Non-pigmented ciliary epithelial cell (primary cell): ENCODE measurements around the gene PLEKHD1.
A peak's percentile ranks its signal among the peaks of the same experiment; 100 is the strongest.

ENCODE experiments used
- DNase-seq: peaks from one replicate; pipeline ENCODE4 v3.0.0-alpha.2; 2010; ENCODE audit warnings: low read depth

PLEKHD1 gene

DNA sequence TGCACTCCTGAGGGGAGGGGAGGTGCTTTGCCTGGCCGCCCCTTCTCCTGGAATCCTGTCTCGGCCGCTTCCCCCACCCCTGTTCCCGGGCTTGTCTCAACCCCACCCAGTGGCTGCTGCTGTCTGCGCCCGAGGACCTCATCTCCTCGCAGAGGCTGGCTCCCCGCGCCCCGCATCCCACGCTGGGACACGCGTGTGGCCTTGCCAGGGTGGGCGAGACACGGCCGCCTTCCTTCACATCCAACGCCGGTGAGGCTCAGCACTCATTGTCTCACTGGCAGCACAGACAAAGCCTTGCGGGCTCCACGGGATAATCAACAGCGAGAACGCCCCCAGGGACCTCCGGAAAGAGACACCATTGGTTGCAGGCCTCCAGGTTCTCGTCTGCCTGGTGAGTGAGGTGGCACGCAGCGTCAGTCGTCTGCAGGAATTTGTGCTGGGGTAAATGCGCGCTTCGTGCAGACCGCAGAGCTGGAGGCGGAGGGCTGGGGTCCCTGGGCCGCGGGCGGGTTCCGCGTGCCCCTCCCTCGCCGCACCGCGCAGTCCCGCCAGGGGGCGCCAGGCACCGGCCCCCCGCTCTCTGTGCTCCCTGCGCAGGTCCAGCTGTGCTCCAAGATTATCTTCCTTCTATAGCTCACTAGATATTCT lies 63.3 kb downstream of the PLEKHD1 start:
- no peak for DNase-seq

GRCh38 chr14:69548566-69548965 lies 64.0 kb downstream of the PLEKHD1 start:
- DNase-seq, result no peak

- no peak for DNase-seq
These were observed 67.0 kb downstream of the PLEKHD1 start for GRCh38 chr14:69551511-69551910.

GRCh38 chr14:69553252-69553651 lies 68.7 kb downstream of the PLEKHD1 start:
- peak; percentile 57 for DNase-seq

- DNase-seq, result no peak
These were observed 70.0 kb downstream of the PLEKHD1 start for GRCh38 chr14:69554500-69554899.

GRCh38 chr14:69558774-69559173 lies 74.2 kb downstream of the PLEKHD1 start:
- no peak for DNase-seq

- no peak for DNase-seq
These were observed 75.1 kb downstream of the PLEKHD1 start for GRCh38 chr14:69559581-69560011.

- DNase-seq, result no peak
These were observed 76.3 kb downstream of the PLEKHD1 start for GRCh38 chr14:69560826-69561225.

- DNase-seq, result no peak
These were observed 77.4 kb downstream of the PLEKHD1 start for GRCh38 chr14:69561893-69562292.

DNA sequence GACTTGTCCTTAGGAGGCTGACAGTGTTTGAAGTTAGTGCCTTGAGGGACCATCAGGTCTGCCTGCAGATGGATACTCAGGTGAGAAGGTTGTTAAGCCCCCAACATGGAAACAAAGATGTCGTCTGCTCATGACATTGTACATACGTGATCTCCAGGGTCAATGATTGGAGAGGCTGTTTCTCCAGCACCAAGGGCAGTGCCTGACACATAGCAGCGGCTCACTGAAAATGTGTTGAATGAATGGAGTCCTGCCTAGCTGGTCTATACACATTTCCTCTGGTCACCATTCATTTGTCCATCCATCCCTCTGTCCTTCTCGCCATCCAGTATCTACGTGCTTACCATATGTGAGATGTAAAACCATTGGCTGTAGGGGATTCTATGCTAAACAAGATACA lies 83.0 kb downstream of the PLEKHD1 start:
- DNase-seq, result no peak

- no peak for DNase-seq
These were observed 85.3 kb downstream of the PLEKHD1 start for GRCh38 chr14:69569859-69570258.

- no peak for DNase-seq
These were observed 86.4 kb downstream of the PLEKHD1 start for GRCh38 chr14:69570836-69571330.

DNA sequence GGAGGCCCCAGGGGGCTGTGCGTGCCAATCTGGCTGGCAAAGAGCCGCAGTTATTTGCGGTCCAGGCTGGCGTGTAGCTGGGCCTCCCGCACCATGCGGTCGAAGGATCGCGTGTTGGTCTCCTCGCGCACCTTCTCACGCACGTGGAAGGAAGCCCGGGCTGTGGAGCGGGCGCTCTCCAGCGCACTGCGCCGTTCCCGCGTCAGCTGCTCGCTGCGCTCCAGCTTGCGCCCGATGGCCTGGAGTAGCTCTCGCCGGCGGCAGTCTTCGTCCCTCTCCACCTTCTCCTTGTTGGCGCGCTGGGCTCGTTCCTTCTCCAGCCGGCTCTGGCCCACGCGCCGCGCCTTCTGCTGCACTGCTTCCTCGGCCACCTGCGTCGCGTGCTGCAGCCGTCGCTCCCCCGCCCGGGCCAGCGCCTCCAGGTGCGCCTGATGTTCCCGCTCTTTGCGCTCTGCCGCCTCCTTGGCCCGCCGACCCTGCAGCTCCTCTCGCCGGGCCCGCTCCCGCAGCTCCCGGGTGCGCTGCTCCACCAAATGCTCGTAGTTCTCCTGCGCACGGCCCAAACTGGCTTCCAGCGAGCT lies 87.0 kb downstream of the PLEKHD1 start:
- DNase-seq, result no peak

DNA sequence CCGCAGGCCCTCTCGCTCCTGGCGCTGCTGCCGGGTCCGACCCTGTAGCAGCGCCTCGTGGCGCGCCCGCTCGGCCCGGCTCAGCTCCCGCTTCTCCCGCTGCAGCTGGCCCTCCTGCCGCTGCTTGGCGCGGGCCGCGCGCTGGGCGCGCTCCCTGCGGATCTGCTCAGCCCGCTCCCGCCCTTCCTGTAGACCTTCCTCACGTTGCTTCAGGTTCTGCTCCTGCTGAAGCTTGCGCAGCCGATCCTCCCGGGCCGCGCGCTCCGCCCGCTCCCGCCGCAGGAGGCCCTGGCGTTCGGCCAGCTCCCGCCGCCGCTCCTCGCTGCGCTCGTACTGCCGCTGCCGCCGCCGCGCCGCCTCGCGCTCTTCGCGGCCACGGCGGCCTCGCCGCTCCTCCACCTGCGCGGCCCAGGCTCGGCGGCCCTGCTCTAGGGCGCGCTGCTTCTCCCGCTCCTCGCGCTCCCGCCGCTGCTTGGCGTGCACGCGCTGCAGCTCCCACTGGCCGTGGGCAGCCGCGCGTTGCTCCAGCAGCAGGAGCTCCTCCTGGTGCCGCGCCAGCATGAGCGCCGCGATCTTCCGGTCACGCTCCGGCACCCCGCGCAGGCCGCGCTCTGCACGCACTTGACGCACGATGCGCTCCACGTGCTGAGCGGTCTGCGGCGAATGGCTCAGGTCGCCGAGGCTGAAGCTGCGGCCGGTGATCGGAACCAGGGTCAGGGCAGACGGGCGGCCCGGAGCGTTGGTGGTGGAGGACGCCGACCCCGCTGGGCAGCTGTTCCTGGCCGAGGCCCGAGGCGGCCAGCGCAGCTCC lies 87.7 kb downstream of the PLEKHD1 start:
- DNase-seq, result no peak

- DNase-seq, result no peak
These were observed 88.3 kb downstream of the PLEKHD1 start for GRCh38 chr14:69572841-69573135.

DNA sequence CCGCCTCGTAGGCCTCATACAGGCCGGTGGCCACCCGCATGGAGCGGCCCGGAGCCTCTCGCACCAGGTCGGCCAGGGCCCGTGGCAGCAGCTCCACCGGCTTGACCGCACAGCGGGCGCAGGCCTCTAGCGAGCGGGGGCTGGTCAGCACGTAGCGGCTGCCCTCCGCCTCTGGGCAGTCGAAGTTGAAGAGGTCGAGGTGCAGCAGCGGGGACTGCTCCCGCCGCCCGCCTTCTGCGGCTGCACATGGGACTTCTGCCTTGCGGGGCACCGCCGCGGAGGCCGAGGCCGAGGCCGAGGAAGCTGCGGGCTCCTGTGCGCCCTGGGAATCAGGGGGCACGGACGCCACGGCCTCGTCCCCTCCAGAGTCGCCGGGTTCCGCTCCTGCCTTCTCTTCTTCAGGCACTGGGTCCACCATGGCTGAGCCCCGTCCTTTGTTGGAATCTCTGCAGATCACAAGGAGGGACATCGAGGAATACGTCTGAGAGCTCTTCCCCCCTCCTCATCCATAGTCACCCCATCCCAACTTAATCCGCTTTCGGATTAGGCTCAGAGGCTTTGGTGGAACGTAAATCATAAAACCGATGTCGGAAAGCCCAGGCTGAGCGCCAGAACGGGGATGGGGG lies 88.8 kb downstream of the PLEKHD1 start:
- no peak for DNase-seq

DNA sequence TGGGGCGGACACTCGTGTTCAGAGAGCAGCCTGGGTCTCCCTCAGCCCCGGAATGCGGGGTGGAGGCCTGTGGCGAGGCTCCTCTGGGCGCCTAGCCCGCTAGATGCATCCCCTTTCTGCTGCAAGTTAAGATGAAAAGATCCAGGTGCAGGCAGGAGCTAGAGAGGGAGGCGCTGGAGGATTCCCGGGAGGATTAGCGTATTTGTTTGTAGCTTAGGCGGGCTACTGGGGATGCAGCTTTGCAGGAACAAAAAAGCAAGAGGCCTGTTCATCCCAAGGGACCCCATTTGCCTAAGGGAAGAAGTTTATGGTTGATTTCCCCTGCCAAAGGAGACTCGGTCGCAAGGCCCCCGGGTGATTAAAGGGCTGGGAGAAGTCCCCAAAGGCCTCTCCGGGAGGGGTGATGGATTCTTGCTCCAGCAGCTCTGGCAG lies 89.3 kb downstream of the PLEKHD1 start:
- no peak for DNase-seq

GRCh38 chr14:69574263-69574953 lies 89.9 kb downstream of the PLEKHD1 start, which contains the start of gene CCDC177:
TSS of gene CCDC177 (minus strand) at chr14:69574871. CDS start at chr14:69573622, 1,249 bp downstream.
- no peak for DNase-seq

- no peak for DNase-seq
These were observed 90.4 kb downstream of the PLEKHD1 start for GRCh38 chr14:69574954-69575295.

- no peak for DNase-seq
These were observed 94.9 kb downstream of the PLEKHD1 start for GRCh38 chr14:69579476-69579875.

GRCh38 chr14:69580009-69580577 lies 95.6 kb downstream of the PLEKHD1 start:
- DNase-seq, result peak; percentile 79
